HepG2 (cell line): ENCODE results near the gene GOLGA8B. TPM values are rescaled to one million over a fixed set of nuclear protein-coding genes. Genes with fewer than 3 reads are reported as not detected.
A peak's percentile ranks its signal among the peaks of the same experiment; 100 is the strongest.

Experiments
- DPF2 ChIP-seq: sonication (generic); formaldehyde crosslinking; IDR thresholded peaks from 2 replicates; pipeline ENCODE4 v1.4.0; 2020; ENCODE audit warnings: mild to moderate bottlenecking, low read depth, missing genetic modification reagents, borderline replicate concordance
- E2F1 ChIP-seq: sonication (generic); formaldehyde crosslinking; IDR thresholded peaks from 2 replicates; pipeline ENCODE4 v1.5.0; 2020; ENCODE audit warnings: missing genetic modification reagents
- HIC2 ChIP-seq: sonication (generic); formaldehyde crosslinking; IDR thresholded peaks from 2 replicates; pipeline ENCODE4 v1.9.0; 2022; ENCODE audit warnings: low read depth, missing genetic modification reagents
- HMGXB3 ChIP-seq: sonication (generic); formaldehyde crosslinking; IDR thresholded peaks from 2 replicates; pipeline ENCODE4 v1.4.0; 2020; ENCODE audit warnings: missing genetic modification reagents, borderline replicate concordance
- MAZ ChIP-seq, 2 experiments: sonication (generic) in 1 of 2; formaldehyde crosslinking in 1 of 2; IDR thresholded peaks; 2 replicates each; pipeline versions ENCODE4 v1.5.0 to v1.6.1; 2012 to 2020; ENCODE audit warnings: low read depth in 2 of 2, mild to moderate bottlenecking in 2 of 2, borderline replicate concordance in 1 of 2, improper control_type of control experiment in 1 of 2, low read length in 1 of 2, missing genetic modification reagents in 1 of 2, moderate library complexity in 1 of 2
- MLX ChIP-seq: IDR thresholded peaks from 2 replicates; pipeline ENCODE4 v1.6.1; 2016
- MNT ChIP-seq: fragments of 450-650 bp; IDR thresholded peaks from 2 replicates; pipeline ENCODE4 v1.6.1; 2016
- MTA3 ChIP-seq: sonication (generic); formaldehyde crosslinking; IDR thresholded peaks from 2 replicates; pipeline ENCODE4 v1.4.0; 2020; ENCODE audit warnings: missing genetic modification reagents
- NR2F2 ChIP-seq: IDR thresholded peaks from 2 replicates; pipeline ENCODE4 v1.6.1; 2012; ENCODE audit warnings: low read depth, inconsistent platforms, borderline replicate concordance
- PTBP1 ChIP-seq: fragments of 200-400 bp; formaldehyde crosslinking; IDR thresholded peaks from 2 replicates; pipeline ENCODE4 v1.6.1; 2018; ENCODE audit warnings: low read length, low read depth; ENCODE audit not compliant: poor library complexity, severe bottlenecking
- SRSF4 ChIP-seq: fragments of 200-400 bp; formaldehyde crosslinking; IDR thresholded peaks from one replicate; pipeline ENCODE4 v1.6.1; 2018; ENCODE audit warnings: mild to moderate bottlenecking, low read depth, low read length, moderate library complexity; ENCODE audit not compliant: poor library complexity, severe bottlenecking
- ZBTB20 ChIP-seq: sonication (generic); formaldehyde crosslinking; IDR thresholded peaks from 2 replicates; pipeline ENCODE4 v1.8.1; 2023; ENCODE audit warnings: missing genetic modification reagents, low read depth, mild to moderate bottlenecking, borderline replicate concordance
- ZNF574 ChIP-seq: sonication (generic); formaldehyde crosslinking; IDR thresholded peaks from 2 replicates; pipeline ENCODE4 v1.4.0; 2020; ENCODE audit warnings: missing genetic modification reagents
- polyA plus RNA-seq, 8 experiments: library from polyadenylated mRNA; depleted of rRNA in 3 of 8; stranded (reverse) in 7 of 8; unstranded in 1 of 8; fragments of >200 nt; fragmentation: Illumina TruSeq in 4 of 8; extraction: Trizol in 4 of 8; gene quantifications; 2 replicates each; pipeline versions ENCODE4 v1.2.1 to v1.2.3, GENCODE V29; 2011 to 2016; ENCODE audit warnings: low read depth in 4 of 8, missing spikeins in 1 of 8, mixed read lengths in 1 of 8; ENCODE audit not compliant: insufficient read depth in 1 of 8
- total RNA-seq, 5 experiments: library from RNA; depleted of rRNA; stranded (reverse); fragments of >200 nt; fragmentation: Illumina TruSeq; extraction: Trizol; gene quantifications; 2 replicates each; pipeline ENCODE4 v1.2.3, GENCODE V29; 2016; ENCODE audit warnings: low read depth in 1 of 5

Gene GOLGA8B
- total and polyA plus RNA-seq, 2 of the 13 experiments (the other 11 are each of a cell fraction or from before 2014, with no cell fraction given), result 38.8 to 89.0 TPM

GRCh38 chr15:34582461-34583371 lies 735 bp downstream of the GOLGA8B start (continued):
- TF ChIP-seq E2F1 (CRISPR knock-in tag) (no peak), HMGXB3 (no peak), NR2F2 (no peak), PTBP1 (peak; percentile 40), MNT (no peak), SRSF4 (no peak), HIC2 (CRISPR knock-in tag) (no peak), MLX (CRISPR knock-in tag) (no peak), ZNF574 (CRISPR knock-in tag) (no peak), ZBTB20 (CRISPR knock-in tag) (no peak), DPF2 (CRISPR knock-in tag) (no peak), MAZ (IDR thresholded peaks at IDR 0.05; ENCODE audit: borderline replicate concordance, low read depth, low read length) (no peak), MAZ (CRISPR knock-in tag; IDR thresholded peaks at IDR 0.05; ENCODE audit: low read depth) (no peak; the same call in 1 of the 2 replicates), MTA3 (no peak)
